HepG2 (cell line): ENCODE measurements around the gene EVA1A. TPM values are rescaled to one million over a fixed set of nuclear protein-coding genes. Genes with fewer than 3 reads are reported as not detected.

Experiments
- ATAC-seq: fragments of 200-7000 bp; cut with Tn5 transposase; 3 replicates; pipeline ENCODE4 v1.9.1; 2020; ENCODE audit warnings: mild to moderate bottlenecking, moderate library complexity
- BruUV-seq: library from RNA; stranded (reverse); fragments of 400-500 nt; replicated peaks from 2 replicates; lab custom pipeline; 2021; lab: Mats Ljungman, UMichigan
- CTCF ChIA-PET: fragments of 300-600 bp; formaldehyde crosslinking; extraction: SDS; loops from one replicate; lab custom pipeline; 2021; ENCODE audit warnings: low total read pairs, inconsistent platforms, low intra/inter-chr PET ratio; lab: Yijun Ruan, JAX
- POLR2A ChIA-PET: fragments of 350-600 bp; sonication (Branson Sonifier 250); formaldehyde crosslinking; loops from one replicate; lab custom pipeline; 2020; ENCODE audit warnings: antibody characterized with exemption, inconsistent platforms; lab: Yijun Ruan, JAX
- DNase-seq: peaks from one replicate; pipeline ENCODE4 v3.0.0-alpha.2; 2015; ENCODE audit warnings: low spot score
- FAIRE-seq: peaks from 3 replicates; lab custom pipeline; 2011; peaks lifted over from hg19 to GRCh38; lab: Jason Lieb, UNC
- H2AFZ ChIP-seq: one replicate; pipeline ENCODE4 v1.6.1; 2011; ENCODE audit warnings: low read length, inconsistent platforms
- H3K27ac ChIP-seq: fragments of 300-600 bp; 3 replicates; pipeline ENCODE4 v1.8.0; 2011; ENCODE audit warnings: mixed run types, mild to moderate bottlenecking, mixed read lengths, low read length, inconsistent platforms; ENCODE audit not compliant: insufficient read depth; ENCODE audit errors: extremely low read length
- H3K27me3 ChIP-seq, 2 experiments: fragments of 200-600 bp in 1 of 2; 2 replicates in 1 of 2; 3 replicates in 1 of 2; pipeline versions ENCODE4 v1.6.0 to v1.8.0; 2011; ENCODE audit warnings: low read length in 2 of 2, mild to moderate bottlenecking in 2 of 2, moderate library complexity in 2 of 2, inconsistent platforms in 1 of 2; ENCODE audit not compliant: insufficient read depth in 2 of 2, control insufficient read depth in 1 of 2
- H3K36me3 ChIP-seq, 2 experiments: fragments of 200-600 bp in 1 of 2; replicated peaks in 1 of 2; 2 replicates in 1 of 2; 3 replicates in 1 of 2; pipeline versions ENCODE4 v1.5.1 to v1.8.0; 2011; ENCODE audit warnings: low read length in 2 of 2, inconsistent platforms in 1 of 2; ENCODE audit not compliant: insufficient read depth in 2 of 2, control insufficient read depth in 1 of 2
- H3K4me1 ChIP-seq: 2 replicates; pipeline ENCODE4 v1.5.1; 2012; ENCODE audit warnings: low read length, inconsistent platforms; ENCODE audit not compliant: insufficient read depth
- H3K4me2 ChIP-seq: 2 replicates; pipeline ENCODE4 v1.6.0; 2011; ENCODE audit warnings: low read depth, low read length, inconsistent platforms
- H3K4me3 ChIP-seq, 3 experiments: fragments of 200-600 bp in 1 of 3; sonication (generic), shearing (Covaris generic) in 1 of 3; replicated peaks in 1 of 3; 2 replicates each; pipeline ENCODE4 v1.5.1; 2011 to 2016; ENCODE audit warnings: low read length in 3 of 3, inconsistent platforms in 2 of 3, low read depth in 2 of 3, mild to moderate bottlenecking in 2 of 3, control low read depth in 1 of 3, mixed read lengths in 1 of 3; ENCODE audit not compliant: insufficient read depth in 1 of 3
- H3K79me2 ChIP-seq: one replicate; pipeline ENCODE4 v1.6.1; 2011; ENCODE audit warnings: low read length, inconsistent platforms; ENCODE audit not compliant: insufficient read depth
- H3K9ac ChIP-seq: 2 replicates; pipeline ENCODE4 v1.6.0; 2011; ENCODE audit warnings: mild to moderate bottlenecking, low read depth, low read length, inconsistent platforms; ENCODE audit not compliant: insufficient read depth
- H3K9me3 ChIP-seq: 2 replicates; pipeline ENCODE4 v1.5.1; 2012; ENCODE audit warnings: mild to moderate bottlenecking, low read length
- H4K20me1 ChIP-seq: 2 replicates; pipeline ENCODE4 v1.6.0; 2011; ENCODE audit warnings: inconsistent platforms, mild to moderate bottlenecking, low read length, moderate library complexity; ENCODE audit not compliant: insufficient read depth
- BRCA1 ChIP-seq: sonication (generic); formaldehyde crosslinking; IDR thresholded peaks from 2 replicates; pipeline ENCODE4 v1.4.0; 2020; ENCODE audit warnings: missing genetic modification reagents
- CTCF ChIP-seq: sonication (generic); formaldehyde crosslinking; IDR thresholded peaks from 2 replicates; pipeline ENCODE4 v1.5.0; 2020; ENCODE audit warnings: mild to moderate bottlenecking, missing genetic modification reagents, moderate library complexity
- E2F5 ChIP-seq: sonication (generic); formaldehyde crosslinking; conservative IDR thresholded peaks from 2 replicates; pipeline ENCODE4 v1.4.0; 2020; ENCODE audit warnings: missing genetic modification reagents
- ELF1 ChIP-seq: sonication (generic); formaldehyde crosslinking; IDR thresholded peaks from 2 replicates; pipeline ENCODE4 v1.4.0; 2020; ENCODE audit warnings: missing genetic modification reagents
- GPN1 ChIP-seq: sonication (generic); formaldehyde crosslinking; IDR thresholded peaks from 2 replicates; pipeline ENCODE4 v1.5.1; 2020; ENCODE audit warnings: missing genetic modification reagents, borderline replicate concordance
- GZF1 ChIP-seq: sonication (generic); formaldehyde crosslinking; IDR thresholded peaks from 2 replicates; pipeline ENCODE4 v1.5.1; 2020; ENCODE audit warnings: mild to moderate bottlenecking, missing genetic modification reagents
- NFKBIZ ChIP-seq: IDR thresholded peaks from 2 replicates; pipeline ENCODE4 v1.6.1; 2018; ENCODE audit warnings: missing genetic modification reagents, missing compliant biosample characterization
- POGK ChIP-seq: sonication (generic); formaldehyde crosslinking; conservative IDR thresholded peaks from 2 replicates; pipeline ENCODE4 v1.8.0; 2022; ENCODE audit warnings: mild to moderate bottlenecking, moderate library complexity, missing genetic modification reagents
- POLR2AphosphoS5 ChIP-seq: IDR thresholded peaks from 2 replicates; pipeline ENCODE4 v1.6.1; 2012; ENCODE audit warnings: low read depth, low read length
- POLR2G ChIP-seq: fragments of 200-400 bp; formaldehyde crosslinking; IDR thresholded peaks from 2 replicates; pipeline ENCODE4 v1.6.1; 2018; ENCODE audit warnings: mild to moderate bottlenecking, low read depth, low read length, moderate library complexity
- RXRB ChIP-seq: IDR thresholded peaks from 2 replicates; pipeline ENCODE4 v1.6.1; 2016; ENCODE audit warnings: borderline replicate concordance, missing genetic modification reagents, missing compliant biosample characterization
- SETDB1 ChIP-seq: sonication (generic); formaldehyde crosslinking; IDR thresholded peaks from 2 replicates; pipeline ENCODE4 v1.5.1; 2020; ENCODE audit warnings: missing genetic modification reagents, mild to moderate bottlenecking, borderline replicate concordance
- SMAD3 ChIP-seq: sonication (generic); formaldehyde crosslinking; IDR thresholded peaks from 2 replicates; pipeline ENCODE4 v1.4.0; 2020; ENCODE audit warnings: missing genetic modification reagents
- ZFP91 ChIP-seq: sonication (generic); formaldehyde crosslinking; IDR thresholded peaks from 2 replicates; pipeline ENCODE4 v1.9.0; 2022; ENCODE audit warnings: missing genetic modification reagents, mild to moderate bottlenecking, borderline replicate concordance
- ZFX ChIP-seq: sonication (generic); formaldehyde crosslinking; IDR thresholded peaks from 2 replicates; pipeline ENCODE4 v1.4.0; 2020; ENCODE audit warnings: mild to moderate bottlenecking, low read depth, missing genetic modification reagents, moderate library complexity
- ZNF501 ChIP-seq: sonication (generic); formaldehyde crosslinking; IDR thresholded peaks from 2 replicates; pipeline ENCODE4 v1.5.1; 2020; ENCODE audit warnings: mild to moderate bottlenecking, moderate library complexity, missing genetic modification reagents
- ZSCAN20 ChIP-seq: sonication (generic); formaldehyde crosslinking; IDR thresholded peaks from 2 replicates; pipeline ENCODE4 v1.4.0; 2020; ENCODE audit warnings: missing genetic modification reagents, mild to moderate bottlenecking, borderline replicate concordance
- ZSCAN25 ChIP-seq: sonication (generic); formaldehyde crosslinking; IDR thresholded peaks from 2 replicates; pipeline ENCODE4 v1.8.0; 2022; ENCODE audit warnings: mild to moderate bottlenecking, missing genetic modification reagents
- WGBS: methylation state at CpG from one replicate; pipeline ENCODE4 v1.1.6; 2017; ENCODE audit warnings: low lambda C conversion rate; 5-methylcytosine and 5-hydroxymethylcytosine counted together
- in situ Hi-C: cut with HindIII; loops from 2 replicates; pipeline ENCODE4 v1.10.0; 2017; ENCODE audit warnings: low pct_unique_long_range_greater_than_20kb; ENCODE audit not compliant: extremely low pct_ligation_motif_present
- intact Hi-C: fragments of 100-400 bp; cut with micrococcal nuclease; formaldehyde crosslinking; loops from one replicate; pipeline ENCODE4 v1.10.0; 2022; ENCODE audit not compliant: unreplicated experiment
- polyA plus RNA-seq, 8 experiments: library from polyadenylated mRNA; depleted of rRNA in 3 of 8; stranded (reverse) in 7 of 8; unstranded in 1 of 8; fragments of >200 nt; fragmentation: Illumina TruSeq in 4 of 8; extraction: Trizol in 4 of 8; gene quantifications; 2 replicates each; pipeline versions ENCODE4 v1.2.1 to v1.2.3, GENCODE V29; 2011 to 2016; ENCODE audit warnings: low read depth in 4 of 8, missing spikeins in 1 of 8, mixed read lengths in 1 of 8; ENCODE audit not compliant: insufficient read depth in 1 of 8
- total RNA-seq, 5 experiments: library from RNA; depleted of rRNA; stranded (reverse); fragments of >200 nt; fragmentation: Illumina TruSeq; extraction: Trizol; gene quantifications; 2 replicates each; pipeline ENCODE4 v1.2.3, GENCODE V29; 2016; ENCODE audit warnings: low read depth in 1 of 5

The EVA1A gene
- total and polyA plus RNA-seq, 2 of the 13 experiments (the other 11 are each of a cell fraction or from before 2014, with no cell fraction given): 57.5 to 57.8 TPM

GRCh38 chr2:75528221-75528977 is 32.3 kb downstream of the EVA1A start:
- CTCF ChIA-PET: no interaction called here
- peaks cover 93% of the 10 kb centered on the region for H3K79me2 ChIP-seq
- no peak overlapping the region for H2AFZ ChIP-seq
- FAIRE-seq (no peak), ATAC-seq (no peak), DNase-seq (no peak)
- H3K9ac ChIP-seq: peak overlapping the region; percentile 35; the same call in 1 of the 2 replicates
- H3K27ac ChIP-seq: peak overlapping the region; percentile 92
- BruUV-seq: no TSS peak
- H3K4me1 ChIP-seq: peaks cover 91% of the 10 kb centered on the region
- POLR2A ChIA-PET: interaction anchor here (0.7 to 1.7 kb wide), 10 partner anchors 8 to 63 kb away, joined by 3 to 10 read pairs (median 3); partner anchors contain the start of gene EVA1A
- H3K4me2 ChIP-seq: peak overlapping the region; percentile 77
- intact Hi-C loops: no loop called here
- 94% methylated on average over 5 of the region's 5 CpGs for WGBS
- in situ Hi-C loops: no loop called here
- H3K36me3 ChIP-seq: peaks cover 4 to 34% of the 10 kb centered on the region in 2 experiments; a peak in 4 of 5 replicates
- no peaks in the 10 kb centered on the region for H3K9me3 ChIP-seq
- H3K4me3 ChIP-seq: no peak overlapping the region
- no peaks in the 10 kb centered on the region for H3K27me3 ChIP-seq
- no peaks in the 10 kb centered on the region for H4K20me1 ChIP-seq
- TF ChIP-seq GPN1 (CRISPR knock-in tag) (no peak), ZSCAN20 (CRISPR knock-in tag) (no peak), BRCA1 (no peak), GZF1 (no peak), NFKBIZ (CRISPR knock-in tag) (no peak), POGK (CRISPR knock-in tag) (no peak), POLR2AphosphoS5 (no peak), ZSCAN25 (CRISPR knock-in tag) (no peak), ZNF501 (CRISPR knock-in tag) (peak; percentile 7; the same call in 1 of the 2 replicates), RXRB (CRISPR knock-in tag) (0 out of 2 replicates have a peak, but pooled peaks have one; percentile 7), E2F5 (CRISPR knock-in tag) (0 out of 2 replicates have a peak, but pooled peaks have one; percentile 21), POLR2G (peak; percentile 61), CTCF (0 out of 2 replicates have a peak, but pooled peaks have one; percentile 17), ZFP91 (CRISPR knock-in tag) (peak; percentile 47; the same call in 1 of the 2 replicates), ELF1 (CRISPR knock-in tag) (no peak), SMAD3 (no peak), ZFX (peak; percentile 28; the same call in 1 of the 2 replicates), SETDB1 (CRISPR knock-in tag) (no peak)
